ENCODE results near the gene MRPL12.

MRPL12 gene

DNA sequence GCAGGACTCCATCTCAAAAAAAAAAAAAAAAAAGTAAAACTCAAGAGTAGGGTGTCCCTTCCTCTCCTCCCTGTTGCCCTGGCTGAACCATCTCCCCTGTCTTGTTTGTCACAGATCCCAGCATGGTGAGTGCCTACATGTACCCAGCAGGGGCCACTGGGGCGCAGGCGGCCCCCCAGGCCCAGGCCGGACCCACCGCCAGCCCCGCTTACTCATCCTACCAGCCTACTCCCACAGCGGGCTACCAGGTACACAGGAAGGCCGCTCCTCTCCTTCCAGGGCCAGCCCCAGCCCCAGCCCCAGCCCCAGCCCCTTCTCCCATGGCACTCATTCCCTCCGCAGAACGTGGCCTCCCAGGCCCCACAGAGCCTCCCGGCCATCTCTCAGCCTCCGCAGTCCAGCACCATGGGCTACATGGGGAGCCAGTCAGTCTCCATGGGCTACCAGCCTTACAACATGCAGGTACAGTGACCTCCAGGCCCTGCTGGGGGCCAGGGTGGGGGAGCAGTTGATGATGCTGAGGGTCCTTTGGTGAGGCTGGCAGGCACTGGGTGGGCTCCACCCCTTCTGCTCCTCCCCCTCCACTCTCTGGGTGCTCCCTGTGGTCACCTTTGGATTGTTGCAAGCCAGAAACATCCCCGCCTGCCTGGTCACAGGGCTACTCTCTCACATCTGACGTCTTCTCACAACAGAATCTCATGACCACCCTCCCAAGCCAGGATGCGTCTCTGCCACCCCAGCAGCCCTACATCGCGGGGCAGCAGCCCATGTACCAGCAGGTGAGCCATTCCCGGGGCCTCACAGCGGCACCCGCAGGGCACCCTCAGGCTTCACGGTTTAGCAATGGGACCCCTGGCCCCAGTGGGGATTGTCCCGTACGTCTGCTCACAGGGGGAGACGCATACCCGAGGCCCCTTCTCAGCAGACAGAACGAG is 2.5 kb upstream of the MRPL12 start:
- no peak for DNase-seq (ENCODE audit: low read depth in 1 of 2, low spot score in 1 of 2)

DNA sequence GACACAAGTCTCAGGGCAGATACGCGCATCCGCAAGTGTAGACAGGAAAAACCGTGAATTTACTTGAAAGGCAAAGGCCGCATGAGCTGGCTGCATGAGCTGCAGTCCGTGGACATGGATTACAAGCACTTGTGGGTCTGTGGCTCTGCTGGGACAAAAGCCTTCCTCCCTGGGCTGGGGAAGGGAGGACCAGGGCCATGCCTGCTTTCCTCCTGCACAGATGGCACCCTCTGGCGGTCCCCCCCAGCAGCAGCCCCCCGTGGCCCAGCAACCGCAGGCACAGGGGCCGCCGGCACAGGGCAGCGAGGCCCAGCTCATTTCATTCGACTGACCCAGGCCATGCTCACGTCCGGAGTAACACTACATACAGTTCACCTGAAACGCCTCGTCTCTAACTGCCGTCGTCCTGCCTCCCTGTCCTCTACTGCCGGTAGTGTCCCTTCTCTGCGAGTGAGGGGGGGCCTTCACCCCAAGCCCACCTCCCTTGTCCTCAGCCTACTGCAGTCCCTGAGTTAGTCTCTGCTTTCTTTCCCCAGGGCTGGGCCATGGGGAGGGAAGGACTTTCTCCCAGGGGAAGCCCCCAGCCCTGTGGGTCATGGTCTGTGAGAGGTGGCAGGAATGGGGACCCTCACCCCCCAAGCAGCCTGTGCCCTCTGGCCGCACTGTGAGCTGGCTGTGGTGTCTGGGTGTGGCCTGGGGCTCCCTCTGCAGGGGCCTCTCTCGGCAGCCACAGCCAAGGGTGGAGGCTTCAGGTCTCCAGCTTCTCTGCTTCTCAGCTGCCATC is 1.7 kb upstream of the MRPL12 start:
- no peak for DNase-seq (ENCODE audit: low read depth in 1 of 2, low spot score in 1 of 2)

DNA sequence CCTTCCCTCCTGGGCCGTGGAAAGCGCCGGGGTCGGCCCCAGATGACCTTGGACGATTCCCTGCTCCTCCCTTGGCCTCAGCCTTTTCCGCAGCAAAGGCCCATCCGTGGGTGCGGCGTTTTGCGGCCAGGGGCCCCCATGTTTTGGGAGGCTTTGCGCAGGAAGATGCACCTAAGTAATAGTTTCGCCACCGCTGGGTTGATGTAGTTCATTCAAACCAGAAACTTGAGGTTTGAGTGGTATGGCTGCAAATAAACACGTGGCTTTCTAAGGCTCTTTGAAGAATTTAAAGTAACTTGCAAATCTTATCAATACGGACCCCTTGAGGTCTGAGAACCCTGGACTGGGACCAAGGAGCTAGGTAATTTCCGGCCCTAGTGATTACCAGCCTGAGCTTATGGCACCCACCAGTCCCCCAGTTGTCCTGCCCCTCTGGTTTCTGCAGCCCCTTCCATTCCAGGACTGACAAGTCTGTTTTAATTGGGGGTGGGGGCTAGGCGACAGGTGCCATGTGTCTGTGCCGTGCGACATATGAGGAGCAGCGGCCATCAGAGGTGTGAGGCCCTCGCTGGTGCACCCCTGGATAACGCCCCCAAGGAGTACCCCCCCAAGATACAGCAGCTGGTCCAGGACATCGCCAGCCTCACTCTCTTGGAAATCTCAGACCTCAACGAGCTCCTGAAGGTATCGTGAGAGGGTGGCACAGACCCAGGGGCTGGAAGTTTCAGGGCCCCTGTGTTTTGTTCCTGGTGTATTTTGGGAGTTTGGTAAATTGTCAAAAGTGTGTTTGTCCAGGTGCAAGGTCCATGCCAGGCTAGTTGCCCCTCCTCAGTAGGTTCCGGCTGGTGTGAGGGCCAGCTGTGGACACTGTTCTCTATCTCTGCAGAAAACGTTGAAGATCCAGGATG is 834 bp downstream of the MRPL12 start:
- no peak for DNase-seq (ENCODE audit: low read depth in 1 of 2, low spot score in 1 of 2)

DNA sequence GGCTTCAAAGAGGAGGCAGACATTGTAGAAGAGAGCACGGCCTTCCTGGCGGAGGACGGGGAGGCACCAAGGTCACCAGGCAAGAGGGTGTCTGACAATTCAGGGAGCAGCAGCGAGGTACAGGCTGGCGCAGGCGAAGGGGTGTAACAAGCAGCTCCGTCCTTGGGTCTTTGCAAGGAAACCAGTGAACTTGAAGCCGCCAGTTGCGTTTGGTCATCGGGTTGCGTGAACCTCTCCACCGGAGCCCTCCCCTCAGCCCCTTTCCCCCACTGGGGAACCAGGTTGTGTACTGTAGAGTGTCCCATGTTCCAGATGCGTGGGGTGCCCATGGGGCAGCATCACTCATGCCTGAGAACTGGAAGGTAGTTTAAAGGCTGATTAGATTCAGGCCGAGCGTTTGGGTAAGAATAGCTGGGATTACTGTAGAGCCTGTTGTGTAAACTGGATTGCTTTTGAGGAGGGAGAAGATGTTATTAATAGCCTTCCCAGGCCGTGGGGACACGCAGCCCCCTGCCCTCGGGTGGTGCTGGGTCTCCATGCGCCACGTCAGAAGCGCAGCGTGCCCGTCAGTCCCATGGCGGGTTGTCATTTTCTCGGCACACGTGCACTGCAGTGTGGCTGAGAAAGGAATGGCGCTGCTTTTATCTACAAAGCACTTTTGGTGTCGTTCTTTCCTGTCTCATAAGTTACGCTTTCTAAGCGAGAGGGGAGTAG is 2.5 kb downstream of the MRPL12 start:
- no peak for DNase-seq (ENCODE audit: low read depth in 1 of 2, low spot score in 1 of 2)

DNA sequence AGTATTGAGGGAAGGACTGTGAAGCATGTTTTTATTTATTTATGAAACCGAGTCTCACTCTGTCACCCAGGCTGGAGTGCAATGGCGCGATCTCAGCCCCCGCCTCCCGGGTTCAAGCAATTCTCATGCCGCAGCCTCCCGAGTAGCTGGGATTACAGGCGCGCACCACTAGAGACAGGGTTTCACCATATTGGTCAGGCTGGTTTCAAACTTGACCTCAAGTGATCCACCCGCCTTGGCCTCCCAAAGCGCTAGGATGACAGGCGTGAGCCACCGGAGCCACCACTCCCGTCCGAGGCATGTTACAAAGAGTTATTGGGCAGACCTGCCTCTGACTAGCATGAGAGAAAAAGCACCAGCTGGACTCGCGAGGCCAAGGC is 3.1 kb downstream of the MRPL12 start:
- no peak for DNase-seq (ENCODE audit: low read depth in 1 of 2, low spot score in 1 of 2)

DNA sequence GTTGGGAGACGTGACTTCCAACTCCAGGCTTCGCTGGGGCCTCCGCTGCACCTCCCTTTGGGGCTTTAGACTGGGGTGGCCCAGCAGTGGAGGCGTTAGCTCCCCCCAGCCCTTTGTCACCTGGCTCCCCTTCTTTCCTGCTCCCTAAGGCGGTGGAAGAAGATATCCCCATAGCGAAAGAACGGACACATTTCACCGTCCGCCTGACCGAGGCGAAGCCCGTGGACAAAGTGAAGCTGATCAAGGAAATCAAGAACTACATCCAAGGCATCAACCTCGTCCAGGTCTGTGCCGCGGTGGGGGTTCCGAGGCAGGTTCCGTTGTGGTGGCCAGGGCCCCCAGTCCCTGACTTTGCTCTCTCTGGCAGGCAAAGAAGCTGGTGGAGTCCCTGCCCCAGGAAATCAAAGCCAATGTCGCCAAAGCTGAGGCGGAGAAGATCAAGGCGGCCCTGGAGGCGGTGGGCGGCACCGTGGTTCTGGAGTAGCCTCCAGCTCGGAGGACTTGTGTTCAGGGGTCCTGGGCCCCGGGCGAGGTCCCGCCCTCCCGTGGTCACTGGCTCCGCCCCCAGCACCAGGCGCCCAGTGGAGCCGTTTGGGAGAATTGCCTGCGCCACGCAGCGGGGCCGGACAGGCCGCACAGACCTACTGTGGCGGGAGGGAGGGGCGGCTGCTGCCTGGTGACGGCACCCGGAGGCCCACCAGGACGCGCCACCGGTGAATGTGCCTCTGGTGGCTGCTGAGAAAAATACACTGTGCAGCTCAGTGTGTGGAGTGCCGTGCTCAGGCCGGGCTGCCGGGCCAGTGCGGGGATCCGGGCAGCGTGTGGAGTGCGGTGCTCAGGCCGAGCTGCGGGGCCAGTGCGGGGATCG is 3.8 kb downstream of the MRPL12 start:
- no peak for DNase-seq (ENCODE audit: low read depth in 1 of 2, low spot score in 1 of 2)

DNA sequence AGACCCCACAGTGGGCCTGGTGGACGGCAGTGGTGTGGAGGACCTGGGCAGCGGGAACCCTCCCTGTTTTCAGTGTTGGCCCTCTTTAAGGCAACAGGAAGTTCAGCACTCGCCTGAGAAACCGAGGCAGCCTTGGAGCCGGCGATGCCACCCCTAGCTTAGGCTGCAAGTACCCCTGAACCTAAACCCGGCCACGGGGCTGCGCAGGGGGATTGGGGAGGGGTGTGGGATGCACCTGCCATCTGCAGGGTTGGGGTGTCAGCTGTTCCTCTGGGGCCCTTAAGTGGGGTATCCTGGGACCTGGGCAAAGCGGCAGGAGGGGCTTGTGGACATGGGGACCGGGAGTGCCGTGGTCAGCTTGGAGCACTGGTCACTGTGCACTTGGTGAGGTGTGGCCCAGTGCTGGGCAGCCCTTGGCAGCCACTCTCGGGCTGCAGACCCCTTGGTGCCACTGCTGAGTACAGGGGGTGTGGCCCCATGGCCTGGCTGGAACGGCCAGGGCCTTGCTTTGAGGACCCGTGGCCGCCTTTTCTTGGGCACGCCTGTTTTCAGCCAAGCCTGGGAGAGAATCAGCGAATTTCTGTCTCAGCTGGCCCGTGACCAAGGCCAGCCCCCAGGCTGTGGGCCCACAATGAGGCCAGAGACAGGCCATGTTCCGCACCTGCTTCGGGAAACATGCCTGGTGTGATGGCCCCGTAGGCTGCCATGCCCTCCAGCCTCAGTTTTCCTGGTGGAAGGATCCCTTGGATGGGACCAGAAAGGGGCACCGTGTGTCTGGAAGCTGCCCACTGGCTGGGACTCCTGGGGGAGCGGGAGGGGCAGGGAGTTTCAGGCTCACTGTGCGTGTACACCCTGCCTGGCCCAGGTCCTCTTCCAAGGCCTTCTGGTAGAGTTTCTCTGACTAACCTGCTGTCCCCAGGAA is 4.8 kb downstream of the MRPL12 start:
- no peak for DNase-seq (ENCODE audit: low read depth in 1 of 2, low spot score in 1 of 2)

DNA sequence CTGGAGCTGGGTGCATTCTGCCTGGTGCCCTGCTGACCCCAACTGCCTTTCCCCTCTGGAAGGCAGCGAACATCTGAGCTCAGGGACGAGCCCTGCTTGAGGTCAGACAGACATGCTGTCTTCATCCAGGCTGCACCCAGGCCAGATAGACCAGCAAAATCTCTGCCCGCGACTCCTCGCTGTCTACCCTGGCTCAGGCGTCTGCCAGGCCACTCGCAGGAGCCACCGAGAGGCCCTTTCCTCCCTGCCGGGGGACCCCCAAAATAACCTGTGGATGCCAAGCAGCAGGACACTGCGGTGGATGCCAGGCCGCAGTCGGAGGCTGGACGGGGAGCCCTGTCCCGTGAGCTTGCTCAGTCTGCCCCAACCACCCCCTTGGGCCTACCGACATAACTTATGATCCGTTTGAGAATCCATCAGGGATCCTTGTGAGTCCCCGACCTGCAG is 5.6 kb downstream of the MRPL12 start:
- DNase-seq (ENCODE audit: low read depth in 1 of 2, low spot score in 1 of 2): no peak

DNA sequence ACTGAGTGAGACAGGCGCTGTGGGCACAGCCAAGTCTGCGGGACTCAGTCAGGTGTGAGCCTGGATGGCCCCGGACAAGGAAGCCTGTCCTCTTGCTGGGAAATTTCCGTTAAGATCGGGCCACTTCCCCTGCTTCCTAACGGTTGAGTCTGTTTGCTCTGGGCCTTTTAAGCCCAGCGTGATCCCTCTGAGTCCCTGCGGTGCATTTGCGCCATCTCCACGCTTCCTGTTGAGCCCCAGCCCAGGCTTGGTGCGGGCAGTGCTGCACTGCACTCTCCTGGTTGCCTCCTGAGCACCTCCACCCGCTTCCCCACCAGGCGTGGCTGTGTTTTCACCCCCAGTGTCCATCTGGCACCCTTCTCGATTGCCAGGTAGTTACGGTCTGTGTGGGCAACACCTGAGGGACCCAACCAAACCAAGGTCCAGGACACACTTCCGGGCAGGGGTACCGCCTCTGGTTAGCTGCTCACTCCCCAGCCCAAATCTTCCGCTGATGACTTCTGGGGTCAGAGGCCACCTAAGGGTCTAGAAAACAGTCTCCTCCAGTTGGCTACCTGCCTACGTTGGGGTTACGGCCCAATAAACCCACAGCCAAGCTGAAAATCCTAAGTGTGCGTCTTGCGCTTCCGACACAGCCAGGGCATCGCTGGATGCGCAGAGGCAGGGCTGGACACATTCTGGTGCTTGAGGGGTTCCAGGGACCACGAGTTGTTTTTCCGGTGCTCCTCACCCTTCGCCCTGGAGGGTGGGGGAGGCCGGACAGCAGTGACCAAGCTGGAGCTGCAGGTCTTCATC is 7.5 kb downstream of the MRPL12 start:
- no peak for DNase-seq (ENCODE audit: low read depth in 1 of 2, low spot score in 1 of 2)

DNA sequence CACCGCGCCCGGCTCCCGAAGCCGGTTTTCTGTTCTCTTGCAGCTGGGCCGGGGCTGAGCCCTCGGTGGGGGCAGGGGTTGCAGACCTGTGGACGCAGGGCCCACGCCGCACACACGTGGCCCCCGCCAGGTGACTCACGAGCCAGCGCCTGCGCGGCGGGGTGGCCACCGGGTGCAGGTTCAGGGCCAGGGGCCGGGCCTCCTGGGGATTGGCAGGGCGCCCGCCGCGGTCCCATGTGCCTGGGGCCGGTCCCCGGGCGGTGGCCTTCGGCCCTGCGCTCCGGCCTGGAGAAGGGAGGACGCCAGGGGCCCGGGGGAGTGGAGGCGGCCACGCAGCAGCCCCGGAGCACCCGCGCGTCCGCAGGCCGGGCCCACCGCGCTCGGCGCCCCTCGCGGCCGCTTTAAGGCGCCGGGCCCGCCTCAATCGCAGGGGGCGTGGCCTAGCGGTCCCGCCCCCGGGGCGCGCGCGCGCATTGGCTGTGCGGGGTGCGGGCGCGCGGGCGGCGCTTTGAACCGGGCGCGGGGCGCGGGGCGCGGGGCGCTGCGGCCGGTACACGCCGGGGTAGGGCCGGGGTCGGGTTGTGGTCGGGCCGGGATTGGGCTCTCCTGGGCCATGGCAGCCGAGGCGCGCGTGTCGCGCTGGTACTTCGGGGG is 8.8 kb downstream of the MRPL12 start, which contains the start of gene SLC25A10:
Gene SLC25A10, plus strand, starts transcription at position 471 of the 654 bp plus-strand sequence. Its CDS starts 143 bp downstream, at position 614.
- peak; percentile 46 to 71 for DNase-seq (ENCODE audit: low read depth in 1 of 2, low spot score in 1 of 2)

DNA sequence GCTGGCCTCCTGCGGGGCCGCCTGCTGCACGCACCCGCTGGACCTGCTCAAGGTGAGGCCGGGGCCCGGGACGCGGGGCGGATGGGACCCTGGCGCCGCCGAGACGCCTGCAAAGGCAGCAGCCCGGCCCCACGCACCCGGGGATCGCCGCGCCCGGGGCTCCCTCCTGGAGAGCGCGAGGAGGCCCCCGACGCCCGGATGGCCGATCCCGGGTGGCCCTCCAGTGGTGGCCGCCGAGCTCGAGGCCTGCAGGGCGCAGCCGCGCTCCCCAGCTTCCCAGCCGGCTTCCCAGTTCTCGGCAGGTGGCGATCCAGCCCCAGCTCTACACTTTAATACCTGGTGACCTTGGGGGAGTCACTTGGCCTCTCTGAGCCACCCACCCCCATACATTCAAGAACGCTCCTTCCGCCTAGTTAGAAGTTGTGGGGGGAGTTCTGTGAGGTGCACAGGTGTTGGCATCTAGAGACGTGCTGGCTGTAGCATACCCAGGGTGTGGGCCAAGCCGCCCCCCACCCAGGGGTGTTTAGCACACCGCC is 9.4 kb downstream of the MRPL12 start:
- DNase-seq (ENCODE audit: low read depth in 1 of 2, low spot score in 1 of 2): no peak

DNA sequence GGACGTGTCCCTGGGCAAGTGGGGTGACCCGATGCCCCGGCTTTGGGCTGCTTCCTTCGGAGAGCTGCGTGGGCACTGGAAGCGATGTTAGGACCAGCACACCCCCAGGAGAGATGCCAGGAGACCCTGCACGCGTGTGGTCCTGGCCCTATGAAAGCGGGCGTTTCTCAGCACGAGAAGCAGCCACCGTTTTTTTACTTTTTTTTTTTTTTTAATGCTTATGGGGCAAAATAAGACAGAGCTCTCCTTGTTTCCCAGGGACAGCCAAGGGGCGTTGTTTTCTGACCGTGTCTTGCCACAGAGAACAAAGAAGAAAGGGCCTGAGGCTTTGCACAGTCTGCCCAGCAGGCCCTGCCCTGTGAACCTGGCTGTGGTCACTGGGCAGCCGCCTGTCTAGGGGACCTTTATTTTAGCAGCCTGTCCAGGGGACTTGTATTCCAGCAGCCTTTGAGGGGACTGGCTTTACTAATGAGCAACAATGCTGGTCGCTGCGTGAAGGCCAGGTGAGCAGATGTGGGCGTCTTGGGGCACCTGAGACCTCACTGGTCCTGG is 9.9 kb downstream of the MRPL12 start:
- DNase-seq (ENCODE audit: low read depth in 1 of 2, low spot score in 1 of 2): no peak

DNA sequence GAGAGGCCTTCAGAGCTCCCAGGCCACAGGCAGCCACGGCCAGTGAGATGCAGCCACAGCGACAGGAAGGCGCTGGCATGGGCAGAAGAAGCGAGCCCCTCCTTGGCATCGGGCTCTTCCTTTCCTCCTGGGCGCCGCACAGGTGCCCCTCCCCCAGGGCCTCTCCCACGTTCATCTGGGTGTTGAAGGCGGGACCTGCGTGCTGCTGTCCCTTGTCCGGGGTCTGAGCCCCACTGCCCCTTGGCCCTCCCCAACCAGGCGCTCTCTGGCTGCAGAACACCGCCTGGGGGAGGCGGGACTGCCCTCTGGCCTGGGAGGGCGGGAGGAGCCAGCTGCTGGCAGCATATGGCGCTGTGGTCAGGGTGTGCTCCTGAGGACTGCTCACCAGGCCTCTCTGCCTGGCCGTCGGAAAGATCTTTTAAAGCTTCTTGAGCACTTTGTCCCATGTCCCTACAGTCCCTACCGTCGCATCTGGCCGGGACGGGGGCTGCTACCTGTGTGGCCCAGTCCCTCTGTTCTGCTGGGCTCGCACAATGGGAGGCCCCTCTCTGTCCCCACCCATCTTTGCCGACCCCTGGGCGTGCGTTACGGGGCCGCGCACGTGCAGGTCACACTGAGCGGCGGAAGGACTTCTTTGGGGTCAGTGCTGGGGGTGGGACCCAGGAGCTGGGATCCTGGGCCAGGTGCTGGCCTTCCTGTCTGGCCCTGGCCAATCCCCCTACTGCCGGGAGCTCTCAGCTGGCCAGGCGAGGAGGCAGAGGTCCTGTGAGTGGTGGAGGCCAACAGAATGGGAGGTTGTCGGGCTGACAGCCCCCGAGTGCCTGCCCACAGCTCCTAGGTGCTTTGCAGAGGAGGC is 10.6 kb downstream of the MRPL12 start:
- no peak for DNase-seq (ENCODE audit: low read depth in 1 of 2, low spot score in 1 of 2)

DNA sequence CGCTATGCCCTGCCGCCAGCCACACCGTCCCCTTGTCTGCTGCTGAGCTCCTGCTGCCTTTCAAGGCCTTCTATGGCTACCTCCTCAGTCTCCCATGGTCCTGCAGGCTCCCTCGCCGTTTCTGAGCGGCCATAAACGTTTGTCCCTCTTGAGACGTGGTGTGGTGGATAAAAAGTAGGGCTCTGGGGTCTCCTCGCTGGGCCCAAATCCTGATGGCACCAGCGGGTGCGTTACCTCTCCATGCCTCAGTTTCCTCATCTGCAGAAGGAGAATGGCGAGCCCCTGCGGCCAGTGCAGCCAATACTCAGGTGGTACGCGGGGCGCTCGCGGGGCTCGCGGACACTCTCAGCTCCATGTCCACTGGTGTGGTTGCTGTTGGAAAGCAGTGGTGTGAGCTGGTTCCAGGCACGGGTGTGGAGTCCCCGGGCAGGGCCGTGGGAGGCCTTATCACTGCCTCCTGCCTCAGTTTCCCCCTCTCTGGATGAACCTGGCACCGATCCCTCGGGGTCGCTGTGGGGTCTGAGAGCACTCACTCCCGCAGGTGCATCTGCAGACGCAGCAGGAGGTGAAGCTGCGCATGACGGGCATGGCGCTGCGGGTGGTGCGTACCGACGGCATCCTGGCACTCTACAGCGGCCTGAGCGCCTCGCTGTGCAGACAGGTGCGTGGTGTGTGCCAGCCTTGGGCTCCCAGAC is 11.4 kb downstream of the MRPL12 start:
- no peak for DNase-seq (ENCODE audit: low read depth in 1 of 2, low spot score in 1 of 2)
